ENCODE results near the gene PDC. TPM values are rescaled to one million over a fixed set of nuclear protein-coding genes. Genes with fewer than 3 reads are reported as not detected.

PDC gene
- total RNA-seq, 1 donor from 2014 or later: not detected

DNA sequence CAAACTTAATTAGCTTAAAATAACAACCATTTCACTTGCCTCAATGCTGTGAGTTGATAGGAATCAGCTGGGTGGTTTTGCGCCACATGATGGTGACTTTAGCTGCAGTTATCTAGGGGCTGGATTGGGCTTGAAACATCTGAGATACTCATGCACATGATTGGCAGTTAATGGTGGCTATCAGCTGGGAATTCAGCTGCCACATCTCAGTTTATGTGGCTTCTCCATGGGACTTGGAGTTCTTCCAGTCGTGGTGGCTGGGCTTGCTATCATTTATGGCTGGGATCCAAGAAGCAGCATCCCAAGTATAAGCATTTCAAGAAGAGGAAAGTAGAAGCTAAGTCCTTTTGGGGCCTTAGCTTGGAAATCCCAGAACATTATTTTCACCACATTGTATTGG lies 36.4 kb downstream of the PDC start:
- Mint-ChIP-seq H3K9me3 (ENCODE audit: low read depth) (peaks cover 6% of the 10 kb centered on the region), H3K27me3 (ENCODE audit: low read depth) (no peaks in the 10 kb centered on the region), H3K4me3 (ENCODE audit: unreplicated experiment) (no peak overlapping the region), H3K36me3 (ENCODE audit: low read depth) (no peaks in the 10 kb centered on the region), H3K4me1 (ENCODE audit: low read depth) (no peaks in the 10 kb centered on the region), H3K27ac (ENCODE audit: unreplicated experiment) (no peak overlapping the region)
- no peak for DNase-seq (ENCODE audit: low spot score)
- TF ChIP-seq, protein P1, sequence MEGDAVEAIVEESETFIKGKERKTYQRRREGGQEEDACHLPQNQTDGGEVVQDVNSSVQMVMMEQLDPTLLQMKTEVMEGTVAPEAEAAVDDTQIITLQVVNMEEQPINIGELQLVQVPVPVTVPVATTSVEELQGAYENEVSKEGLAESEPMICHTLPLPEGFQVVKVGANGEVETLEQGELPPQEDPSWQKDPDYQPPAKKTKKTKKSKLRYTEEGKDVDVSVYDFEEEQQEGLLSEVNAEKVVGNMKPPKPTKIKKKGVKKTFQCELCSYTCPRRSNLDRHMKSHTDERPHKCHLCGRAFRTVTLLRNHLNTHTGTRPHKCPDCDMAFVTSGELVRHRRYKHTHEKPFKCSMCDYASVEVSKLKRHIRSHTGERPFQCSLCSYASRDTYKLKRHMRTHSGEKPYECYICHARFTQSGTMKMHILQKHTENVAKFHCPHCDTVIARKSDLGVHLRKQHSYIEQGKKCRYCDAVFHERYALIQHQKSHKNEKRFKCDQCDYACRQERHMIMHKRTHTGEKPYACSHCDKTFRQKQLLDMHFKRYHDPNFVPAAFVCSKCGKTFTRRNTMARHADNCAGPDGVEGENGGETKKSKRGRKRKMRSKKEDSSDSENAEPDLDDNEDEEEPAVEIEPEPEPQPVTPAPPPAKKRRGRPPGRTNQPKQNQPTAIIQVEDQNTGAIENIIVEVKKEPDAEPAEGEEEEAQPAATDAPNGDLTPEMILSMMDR (IDR thresholded peaks at IDR 0.05): no peak

DNA sequence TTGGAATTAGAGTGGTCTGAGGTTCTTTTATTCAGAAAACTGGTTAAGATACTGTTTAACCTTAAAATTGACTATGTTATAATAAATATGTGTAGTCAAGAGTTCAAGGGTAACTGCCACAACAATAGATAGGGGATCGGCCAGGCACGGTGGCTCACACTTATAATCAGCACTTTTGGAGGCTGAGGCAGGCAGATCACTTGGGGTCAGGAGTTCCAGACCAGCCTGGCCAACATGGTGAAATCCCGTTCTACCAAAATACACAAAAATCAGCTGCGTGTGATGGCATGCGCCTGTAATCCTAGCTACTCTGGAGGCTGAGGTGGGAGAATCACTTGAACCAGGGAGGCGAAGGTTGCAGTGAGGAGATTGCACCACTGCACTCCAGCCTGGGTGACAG lies 39.5 kb downstream of the PDC start:
- H3K4me3 Mint-ChIP-seq (ENCODE audit: unreplicated experiment): no peak overlapping the region
- no peaks in the 10 kb centered on the region for H3K27me3 Mint-ChIP-seq (ENCODE audit: low read depth)
- no peak overlapping the region for H3K27ac Mint-ChIP-seq (ENCODE audit: unreplicated experiment)
- TF ChIP-seq, protein P1 (IDR thresholded peaks at IDR 0.05): no peak
- H3K36me3 Mint-ChIP-seq (ENCODE audit: low read depth): peaks cover 11% of the 10 kb centered on the region
- H3K9me3 Mint-ChIP-seq (ENCODE audit: low read depth): no peaks in the 10 kb centered on the region
- peaks cover 6% of the 10 kb centered on the region for H3K4me1 Mint-ChIP-seq (ENCODE audit: low read depth)
- no peak for DNase-seq (ENCODE audit: low spot score)

DNA sequence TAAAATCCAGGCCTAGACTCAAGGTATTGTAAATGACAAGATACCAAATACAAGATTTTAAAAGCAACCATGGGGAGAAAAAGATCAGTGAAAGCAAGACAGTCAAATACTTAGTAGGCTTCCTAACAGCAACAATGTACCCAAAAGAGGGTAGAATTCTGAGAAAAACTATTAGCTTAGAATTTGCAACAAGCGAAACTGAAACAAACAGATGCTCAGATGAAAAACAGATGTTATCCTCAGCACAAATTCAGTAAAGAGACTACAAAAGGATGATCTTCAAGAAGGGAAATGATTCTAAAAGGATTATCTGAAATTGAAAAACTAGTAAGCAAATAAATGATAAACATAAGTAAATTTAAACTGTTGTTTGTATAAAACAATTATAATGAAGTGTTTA lies 40.0 kb downstream of the PDC start:
- Mint-ChIP-seq H3K27me3 (ENCODE audit: low read depth) (no peaks in the 10 kb centered on the region), H3K4me1 (ENCODE audit: low read depth) (peaks cover 6% of the 10 kb centered on the region), H3K36me3 (ENCODE audit: low read depth) (peaks cover 11% of the 10 kb centered on the region), H3K27ac (ENCODE audit: unreplicated experiment) (no peak overlapping the region), H3K9me3 (ENCODE audit: low read depth) (no peaks in the 10 kb centered on the region), H3K4me3 (ENCODE audit: unreplicated experiment) (no peak overlapping the region)
- TF ChIP-seq, protein P1 (IDR thresholded peaks at IDR 0.05): no peak
- DNase-seq (ENCODE audit: low spot score): no peak

DNA sequence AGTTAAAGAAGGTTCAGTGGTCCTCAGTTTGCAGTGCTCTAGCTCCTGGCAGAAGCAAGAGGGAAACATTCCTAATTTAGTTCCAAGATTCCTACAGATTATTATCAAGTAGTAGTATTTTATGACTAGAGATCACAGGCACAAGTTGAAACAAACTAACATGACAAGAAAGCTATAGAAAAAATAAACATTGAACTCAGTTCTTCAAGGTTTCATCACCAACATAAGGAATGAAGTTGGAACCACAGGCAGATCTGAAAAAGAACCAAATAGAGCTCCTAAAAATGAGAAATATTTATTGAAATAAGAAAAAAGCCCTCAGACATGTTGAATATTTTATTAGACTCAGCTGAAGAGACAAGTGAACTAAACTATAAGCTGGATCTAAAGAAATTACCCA lies 40.6 kb downstream of the PDC start:
- H3K27ac Mint-ChIP-seq (ENCODE audit: unreplicated experiment): no peak overlapping the region
- no peak for DNase-seq (ENCODE audit: low spot score)

DNA sequence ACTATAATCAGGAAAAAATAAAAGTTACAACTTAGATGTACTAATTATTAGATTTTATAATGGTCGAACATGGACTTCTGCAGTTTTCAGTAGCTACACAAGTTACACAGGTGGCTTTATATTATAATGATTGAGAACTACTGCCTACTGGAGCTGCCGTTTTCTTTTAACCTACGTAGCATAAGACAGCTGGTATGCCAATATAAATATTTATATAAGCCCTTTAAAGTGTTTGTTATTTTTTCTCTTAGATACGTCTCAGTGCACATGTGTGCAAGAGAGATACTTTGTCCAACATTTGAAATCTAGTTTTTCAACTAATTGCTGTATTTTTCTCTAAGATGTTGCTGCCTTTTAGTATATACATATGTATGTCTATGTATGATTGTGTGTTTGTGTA lies 42.4 kb downstream of the PDC start:
- TF ChIP-seq, protein P1 (IDR thresholded peaks at IDR 0.05): no peak
- H3K4me1 Mint-ChIP-seq (ENCODE audit: low read depth): peaks cover 6% of the 10 kb centered on the region
- H3K4me3 Mint-ChIP-seq (ENCODE audit: unreplicated experiment): no peak overlapping the region
- peaks cover 11% of the 10 kb centered on the region for H3K36me3 Mint-ChIP-seq (ENCODE audit: low read depth)
- H3K27ac Mint-ChIP-seq (ENCODE audit: unreplicated experiment): no peak overlapping the region
- H3K27me3 Mint-ChIP-seq (ENCODE audit: low read depth): no peaks in the 10 kb centered on the region
- DNase-seq (ENCODE audit: low spot score): no peak
- H3K9me3 Mint-ChIP-seq (ENCODE audit: low read depth): no peaks in the 10 kb centered on the region

More for the DNA sequence above, 40.6 kb downstream of the PDC start:
- Mint-ChIP-seq H3K9me3 (ENCODE audit: low read depth) (no peaks in the 10 kb centered on the region), H3K4me3 (ENCODE audit: unreplicated experiment) (no peak overlapping the region), H3K4me1 (ENCODE audit: low read depth) (peaks cover 6% of the 10 kb centered on the region), H3K36me3 (ENCODE audit: low read depth) (peaks cover 11% of the 10 kb centered on the region), H3K27me3 (ENCODE audit: low read depth) (no peaks in the 10 kb centered on the region)
- TF ChIP-seq, protein P1 (IDR thresholded peaks at IDR 0.05): no peak
